ENCODE measurements around the gene ACACB.
"Not testable (repeated sequence)": the region's sequence is repeated elsewhere in the genome, so short reads cannot be mapped to it uniquely, and the experiment has no call there.

The ACACB gene

GRCh38 chr12:109139360-109139759 is 23.0 kb downstream of the ACACB start:
- no peak for DNase-seq

GRCh38 chr12:109139791-109140190 is 23.4 kb downstream of the ACACB start:
- DNase-seq: no peak

DNA sequence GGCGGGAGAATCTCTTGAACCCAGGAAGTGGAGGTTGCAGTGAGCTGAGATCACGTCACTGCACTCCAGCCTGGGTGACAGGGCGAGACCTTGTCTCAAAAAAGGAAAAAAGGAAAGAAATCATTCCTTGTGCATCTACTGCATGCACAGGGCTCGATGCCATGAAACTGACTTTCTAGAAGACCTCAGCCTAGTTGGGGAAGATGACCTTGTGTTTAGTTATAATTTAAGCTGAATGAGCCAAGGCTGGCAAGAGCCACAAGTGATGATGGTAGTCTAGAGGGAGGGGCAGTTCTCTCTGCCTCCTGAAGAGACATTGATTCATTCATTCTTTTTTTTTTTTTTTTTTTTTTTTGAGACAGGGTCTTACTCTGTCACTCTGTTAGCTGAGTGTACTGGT is 24.2 kb downstream of the ACACB start:
- DNase-seq: no peak

DNA sequence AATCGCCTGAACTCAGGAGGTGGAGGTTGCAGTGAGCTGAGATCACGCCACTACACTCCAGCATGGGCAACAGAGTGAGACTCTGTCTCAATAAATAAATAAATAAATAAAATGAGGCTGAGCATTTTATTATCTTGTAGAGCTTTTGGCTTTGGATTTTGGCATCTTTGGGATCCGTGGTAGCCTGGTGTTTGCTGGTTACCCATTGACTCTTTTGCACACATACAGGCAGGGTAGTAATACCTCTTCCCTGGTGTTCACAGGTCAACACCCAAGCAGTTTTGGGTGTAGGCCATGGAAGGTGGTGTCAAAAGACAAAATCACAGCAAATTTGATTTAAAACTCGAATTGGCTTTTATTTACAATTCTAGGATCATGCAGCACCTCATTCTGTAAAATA is 27.8 kb downstream of the ACACB start:
- DNase-seq: no peak

DNA sequence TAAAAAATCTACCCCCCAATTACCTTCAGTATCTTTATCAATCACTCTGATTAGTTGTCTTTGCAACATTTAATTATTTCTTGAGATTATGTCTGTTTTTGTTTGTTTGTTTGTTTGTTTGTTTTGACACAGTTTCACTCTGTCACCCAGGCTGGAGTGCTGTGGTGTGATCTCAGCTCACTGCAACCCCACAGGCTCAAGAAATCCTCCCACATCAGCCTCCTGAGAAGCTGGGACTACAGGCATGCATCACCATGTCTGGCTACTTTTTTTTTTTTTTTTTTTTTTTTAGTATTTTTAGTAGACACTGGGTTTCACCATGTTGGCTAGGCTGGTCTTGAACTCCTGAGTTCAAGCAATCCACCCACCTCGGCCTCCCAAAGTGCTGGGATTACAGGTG is 30.7 kb downstream of the ACACB start:
- DNase-seq: not testable (repeated sequence)

DNA sequence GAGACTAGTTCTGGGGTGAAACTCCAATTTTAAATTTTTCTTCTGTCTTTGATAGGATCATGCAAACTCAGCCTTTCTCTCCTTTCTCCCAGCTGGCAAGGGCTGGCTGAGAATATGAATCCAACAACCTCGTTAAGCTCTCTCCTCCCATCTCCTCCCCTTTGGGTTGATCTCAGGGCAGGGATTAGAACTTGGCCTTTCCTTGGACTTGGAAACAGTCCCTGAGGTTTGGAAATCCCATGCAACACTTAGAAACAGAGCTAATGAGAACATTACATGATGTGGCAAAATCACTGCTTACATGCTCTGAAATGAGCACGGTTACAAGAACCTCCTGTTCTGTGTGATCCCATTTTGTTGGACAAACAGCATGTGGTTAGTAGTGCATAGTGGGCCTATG is 31.6 kb downstream of the ACACB start:
- peak in 4 of 51 donors; percentile 4 to 36 (median 20) for DNase-seq

DNA sequence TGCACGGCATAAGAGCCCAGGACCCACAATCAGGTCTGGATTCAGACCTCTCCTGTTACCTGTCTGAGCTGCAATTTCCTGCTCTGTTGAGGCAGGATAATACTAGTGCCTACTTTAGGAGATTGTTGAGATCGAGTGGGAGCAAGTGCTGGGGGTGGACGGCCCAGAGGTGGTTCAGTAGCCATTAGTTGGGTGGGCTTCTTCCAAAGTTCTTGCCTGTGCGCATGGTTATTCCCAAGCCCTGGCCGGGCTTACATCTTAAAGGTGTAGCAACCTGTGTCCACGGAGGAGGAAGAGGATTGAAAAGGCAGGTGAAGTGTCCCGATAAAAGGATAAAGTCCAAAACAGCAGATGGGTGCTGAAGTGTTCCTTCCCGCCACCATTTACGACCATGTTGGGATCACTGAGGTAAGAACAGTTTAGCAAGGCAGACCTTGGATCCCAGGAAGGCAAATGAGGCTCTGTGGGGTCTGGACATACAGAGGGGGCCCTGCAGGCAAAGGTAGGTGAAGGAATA is 33.8 kb downstream of the ACACB start:
- no peak for DNase-seq

DNA sequence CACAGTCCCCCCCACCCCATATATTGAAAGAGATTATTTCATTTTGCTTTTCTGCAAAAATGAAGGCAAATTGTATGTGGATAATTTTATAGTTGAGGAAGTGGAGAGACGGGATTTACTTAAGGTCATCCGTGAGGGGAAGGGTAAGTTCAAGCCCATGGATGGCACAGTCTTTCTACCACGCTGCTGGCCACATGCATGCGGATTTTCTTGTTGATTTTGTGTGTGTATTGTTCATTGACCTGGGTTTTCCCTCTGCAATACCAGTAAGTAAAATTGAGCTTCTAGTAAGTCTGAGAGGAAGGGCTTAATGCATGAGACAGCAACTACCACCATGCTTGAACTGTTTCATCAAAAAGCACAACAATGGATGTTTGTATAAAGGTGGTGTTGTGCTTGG is 35.1 kb downstream of the ACACB start:
- no peak for DNase-seq

DNA sequence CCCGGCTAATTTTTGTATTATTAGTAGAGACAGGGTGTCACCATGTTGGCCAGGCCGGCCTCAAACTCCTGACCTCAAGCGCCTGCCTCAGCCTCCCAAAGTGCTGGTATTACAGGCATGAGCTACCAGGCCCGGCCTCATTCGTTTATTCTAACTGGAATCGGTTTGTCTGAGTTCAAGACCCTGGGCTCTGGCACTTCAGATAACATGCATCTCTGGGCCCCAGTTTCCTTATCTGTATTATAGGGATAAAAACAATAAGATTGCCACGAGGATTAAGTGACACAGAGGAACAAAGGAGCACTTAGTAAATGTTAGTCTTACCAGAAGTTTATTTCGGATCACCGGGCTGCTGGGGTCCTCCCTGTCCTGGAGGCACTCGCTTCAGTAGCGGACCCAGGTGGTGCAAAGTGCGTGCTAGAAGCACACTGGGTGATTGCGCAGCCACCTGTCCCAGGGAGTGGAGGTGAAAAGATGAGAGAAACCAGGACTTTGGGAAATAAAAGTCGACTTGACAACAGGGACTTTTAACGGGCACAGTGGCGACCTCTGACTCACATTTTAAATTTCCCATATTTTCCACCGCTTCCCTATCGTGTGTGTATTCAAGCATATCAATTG is 37.5 kb downstream of the ACACB start:
- peak in 2 of 51 donors; percentile 5 to 28 for DNase-seq

DNA sequence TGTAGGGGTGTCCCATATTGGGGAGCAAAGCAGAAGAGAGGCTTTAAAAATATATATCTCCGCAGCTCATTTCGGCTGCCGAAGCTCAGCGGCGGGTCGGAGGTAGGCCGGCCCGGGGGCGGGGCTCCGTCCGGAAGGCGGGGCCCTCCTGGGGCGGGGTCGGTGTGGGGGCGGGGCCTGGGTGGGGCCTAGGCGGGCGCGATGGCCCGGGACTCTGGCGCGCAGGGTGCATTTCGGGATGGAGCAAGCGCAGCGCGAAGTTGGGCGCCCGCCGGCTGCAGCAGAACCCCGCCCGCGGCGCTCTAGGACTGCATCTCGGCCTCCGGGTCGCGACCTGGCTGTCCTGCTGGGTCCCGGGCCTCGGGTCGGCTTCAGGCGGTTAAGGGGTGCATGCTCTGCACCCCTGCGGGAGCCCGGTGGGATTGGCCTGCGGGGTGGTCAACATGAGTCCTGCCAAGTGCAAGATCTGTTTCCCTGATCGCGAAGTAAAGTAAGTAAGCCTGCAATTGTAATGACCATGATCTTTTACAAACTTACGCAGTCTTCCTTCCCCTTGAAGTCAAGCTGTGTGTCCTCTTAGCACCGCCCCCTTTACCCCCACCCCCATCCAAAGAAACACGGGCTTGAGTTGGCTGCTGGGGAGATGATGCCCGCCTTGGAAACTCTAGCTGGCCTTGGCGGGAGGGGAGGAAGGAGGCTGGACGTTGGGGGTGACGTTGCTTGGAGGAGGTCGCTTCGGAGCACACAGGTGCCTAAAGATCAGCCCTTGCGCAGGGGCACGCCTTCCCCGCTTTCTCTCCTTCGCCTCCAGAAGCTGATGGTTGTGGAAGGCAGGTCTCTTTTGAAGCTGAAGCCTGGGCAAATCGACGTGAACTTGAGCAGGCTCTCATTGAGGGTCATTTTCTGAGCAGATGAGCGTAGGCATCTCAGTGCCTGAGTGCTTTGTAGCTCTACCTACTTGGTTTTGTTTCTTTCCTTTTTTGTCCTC is 38.4 kb downstream of the ACACB start:
- peak; percentile 30 to 90 (median 71) for DNase-seq

DNA sequence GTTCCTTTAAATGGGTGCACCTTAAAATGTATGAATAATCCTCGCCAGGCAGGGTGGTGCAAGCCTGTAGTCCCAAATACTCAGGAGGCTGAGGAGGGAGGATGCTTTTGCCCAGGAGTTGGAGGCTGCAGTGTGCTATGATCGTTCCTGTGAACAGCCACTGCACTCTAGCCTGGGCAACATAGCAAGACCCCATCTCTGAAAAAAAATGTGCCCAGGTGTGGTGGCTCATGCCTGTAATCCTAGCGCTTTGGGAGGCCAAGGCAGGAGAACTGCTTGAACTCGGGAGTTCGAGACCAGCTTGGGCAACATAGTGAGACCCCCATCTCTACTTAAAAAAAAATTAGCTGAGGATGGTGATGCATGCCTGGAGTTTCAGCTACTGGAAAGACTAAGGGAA is 39.6 kb downstream of the ACACB start:
- no peak for DNase-seq

DNA sequence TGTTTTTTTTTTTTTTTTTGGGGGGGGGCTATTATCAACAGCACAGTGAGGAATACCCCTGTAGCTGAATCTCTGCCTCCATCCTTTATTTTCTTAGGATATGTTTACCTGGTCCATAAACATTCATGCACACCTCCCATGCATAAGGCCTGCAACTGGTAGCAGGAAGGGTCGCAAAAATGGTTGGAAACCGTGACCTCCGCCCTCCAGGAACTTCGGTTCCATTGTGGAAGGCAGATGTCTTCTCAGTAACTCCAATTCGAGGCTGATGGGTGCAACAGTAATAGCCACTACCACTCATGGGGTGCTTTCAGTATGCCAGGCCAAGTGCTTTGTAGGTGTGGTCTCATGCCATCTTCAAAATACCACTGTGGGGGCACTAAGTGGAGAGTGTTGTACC is 40.2 kb downstream of the ACACB start:
- no peak for DNase-seq

DNA sequence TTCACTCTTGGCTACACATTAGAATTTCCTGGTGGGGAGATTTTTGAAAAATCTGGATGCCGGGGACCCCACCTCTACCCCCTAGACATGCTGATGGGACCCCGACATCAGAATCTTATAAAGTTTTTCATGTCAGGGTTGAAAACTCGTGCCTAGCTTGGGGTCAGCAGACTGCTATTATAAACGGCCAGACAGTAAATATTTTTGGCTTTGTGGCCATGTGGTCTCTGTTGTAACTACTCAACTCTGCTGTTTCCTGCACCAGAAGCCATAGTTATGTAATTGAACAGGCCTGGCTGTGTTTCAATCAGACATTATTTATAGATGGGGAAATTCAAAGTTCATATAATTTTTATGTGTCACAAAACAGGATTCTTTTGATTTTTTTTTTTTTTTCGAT is 41.6 kb downstream of the ACACB start:
- no peak for DNase-seq

GRCh38 chr12:109160433-109160832 is 44.0 kb downstream of the ACACB start:
- DNase-seq: peak in 1 of 51 donors; percentile 29

DNA sequence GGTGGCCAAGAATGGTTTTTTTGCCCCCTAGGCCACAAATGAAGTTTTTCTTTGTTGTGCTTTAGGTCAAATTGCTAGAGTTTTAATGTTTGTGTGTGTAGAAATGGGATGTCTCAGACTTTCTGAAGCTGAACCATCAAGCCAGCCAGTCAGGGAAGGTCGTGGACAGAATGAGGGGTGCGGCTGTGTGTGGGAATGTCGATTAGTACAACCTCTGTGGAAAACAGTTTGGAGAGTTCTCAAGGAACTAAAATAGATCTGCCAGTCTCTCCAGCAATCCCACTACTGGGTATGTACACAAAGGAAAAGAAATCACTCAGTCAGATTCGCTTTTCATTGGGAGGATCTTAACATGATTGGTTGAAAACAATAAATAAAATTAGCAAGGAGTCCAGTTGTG is 44.5 kb downstream of the ACACB start:
- DNase-seq: no peak

GRCh38 chr12:109162551-109162950 is 46.2 kb downstream of the ACACB start:
- DNase-seq: no peak

- no peak for DNase-seq
Measured at GRCh38 chr12:109163167-109163566, 46.8 kb downstream of the ACACB start.

- no peak for DNase-seq
Measured at GRCh38 chr12:109165599-109165998, 49.2 kb downstream of the ACACB start.

DNA sequence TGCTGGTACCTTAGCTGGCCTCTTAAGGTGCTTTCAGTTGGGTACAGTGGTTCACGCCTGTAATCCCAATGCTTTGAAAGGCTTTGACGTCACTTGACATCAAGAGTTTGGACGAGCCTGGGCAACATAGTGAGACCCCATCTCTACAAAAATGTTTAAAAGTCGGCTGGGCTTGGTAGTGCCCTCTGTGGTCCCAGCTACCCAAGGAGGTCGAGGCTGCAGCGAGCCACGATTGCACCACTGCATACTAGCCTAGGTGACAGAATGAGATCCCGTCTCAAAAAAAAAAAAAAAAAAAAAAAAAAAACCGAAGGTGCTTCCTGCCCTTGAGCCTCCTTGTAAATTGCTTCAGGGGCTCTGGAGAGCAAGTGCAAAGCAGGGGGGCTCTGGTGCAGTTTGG is 50.0 kb downstream of the ACACB start:
- DNase-seq: no peak

- DNase-seq: no peak
Measured at GRCh38 chr12:109167781-109168180, 51.4 kb downstream of the ACACB start.

DNA sequence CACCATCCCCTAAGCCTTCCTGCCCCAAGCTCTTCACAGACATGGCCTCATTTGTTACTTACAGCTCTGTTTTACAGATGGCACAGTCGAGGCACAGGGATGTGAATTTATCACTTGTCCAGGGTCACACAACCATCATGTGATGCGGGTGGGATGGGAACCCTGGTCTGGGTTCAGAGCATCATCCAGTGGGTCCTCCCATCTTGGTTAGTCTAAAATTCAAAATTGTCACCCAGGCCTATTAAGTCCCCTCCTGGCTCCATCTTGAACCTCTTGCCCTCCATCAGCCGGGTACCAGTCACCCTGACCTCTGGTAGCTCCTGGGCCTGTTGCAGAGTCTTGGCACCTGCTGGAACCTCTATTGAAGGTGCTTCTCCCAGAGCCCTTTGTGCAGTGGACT is 52.9 kb downstream of the ACACB start:
- no peak for DNase-seq

GRCh38 chr12:109169686-109170085 is 53.3 kb downstream of the ACACB start:
- no peak for DNase-seq

DNA sequence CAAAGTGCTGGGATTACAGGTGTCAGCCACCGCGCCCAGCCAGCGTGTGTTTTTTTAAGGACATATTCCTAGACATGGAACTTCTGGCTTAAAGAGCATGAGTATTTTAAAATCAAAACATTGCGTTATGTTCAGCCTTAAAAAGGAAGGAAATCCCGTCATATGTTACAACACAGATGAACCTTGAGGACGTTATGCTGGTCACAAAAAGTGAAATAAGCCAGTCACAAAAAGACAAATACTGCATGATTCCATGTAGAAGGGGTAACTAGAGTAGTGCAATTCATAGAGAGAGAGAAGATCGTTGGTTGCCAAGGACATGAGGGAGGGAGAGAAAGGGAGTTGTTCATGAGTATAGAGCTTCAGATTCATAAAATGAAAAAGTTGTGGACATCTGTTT is 53.9 kb downstream of the ACACB start:
- no peak for DNase-seq

Measured in hypothalamus (tissue), 51 donors.